Activated T-helper 1 cell treated with Interleukin-2 at 50 U/mL for 16 hours (primary cell): Measurements from ENCODE around the gene PTPN3.

Experiments used
- DNase-seq: peaks from one replicate; pipeline ENCODE4 v3.0.0-alpha.2; 2020; ENCODE audit warnings: low read depth

Gene PTPN3

DNA sequence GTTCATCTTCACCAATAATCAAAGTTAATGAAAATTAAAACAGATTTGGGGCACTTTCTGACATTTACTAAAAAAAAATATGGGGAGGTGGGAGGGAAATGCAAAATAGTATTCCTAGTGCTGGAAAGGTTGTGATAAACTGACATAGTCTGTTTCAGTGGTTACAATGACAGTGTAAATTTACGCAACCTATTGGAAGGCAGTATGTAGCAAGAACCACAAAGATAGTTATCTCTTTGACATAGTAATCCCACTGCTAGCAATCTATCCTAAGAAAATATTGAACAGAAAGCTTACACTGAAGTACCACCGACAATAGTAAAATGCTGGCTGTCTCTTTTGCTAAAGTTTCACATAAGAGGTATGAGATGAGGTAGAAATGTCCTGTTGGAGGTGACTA, 162.2 kb downstream of the PTPN3 start:
- no peak for DNase-seq

DNA sequence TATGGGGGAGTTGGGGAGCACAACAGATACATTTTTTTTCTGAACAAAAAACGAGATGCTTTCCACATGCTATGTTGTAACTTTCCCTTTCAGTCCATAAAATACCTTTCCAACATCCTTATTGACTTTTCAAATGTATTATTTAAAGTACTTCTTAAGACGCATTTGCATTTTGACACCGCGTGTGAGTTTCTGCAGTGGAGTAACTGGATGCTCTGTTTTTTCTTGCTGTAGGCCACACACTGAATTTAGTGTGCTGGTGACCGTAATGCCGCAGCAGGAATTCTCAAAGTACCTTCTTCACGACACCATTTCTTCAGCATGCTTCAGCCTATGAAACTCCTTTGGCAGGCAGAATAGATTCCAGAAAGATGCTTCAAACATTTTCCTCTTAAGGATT, 163.0 kb downstream of the PTPN3 start:
- no peak for DNase-seq

DNA sequence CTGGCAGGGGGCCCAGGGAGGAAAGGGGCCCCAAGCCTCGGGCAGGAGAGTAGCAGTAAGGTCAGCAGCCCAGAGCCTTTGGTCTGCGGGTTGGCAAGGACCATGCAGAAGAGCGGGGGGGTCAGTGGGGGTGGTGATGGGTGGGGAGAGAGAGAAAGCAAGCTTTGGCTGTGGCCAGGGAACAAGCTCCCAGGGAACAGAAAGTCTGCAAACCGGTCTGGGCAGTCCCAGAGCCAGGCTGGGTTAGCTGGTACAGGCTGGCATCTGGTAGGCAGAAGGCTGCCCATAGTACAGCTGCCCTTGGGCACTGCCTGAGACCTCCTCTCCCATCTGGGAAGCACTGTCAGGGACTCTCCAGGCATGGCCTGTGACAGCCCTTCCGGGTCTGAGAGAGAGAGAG, 166.8 kb downstream of the PTPN3 start:
- DNase-seq = no peak

DNA sequence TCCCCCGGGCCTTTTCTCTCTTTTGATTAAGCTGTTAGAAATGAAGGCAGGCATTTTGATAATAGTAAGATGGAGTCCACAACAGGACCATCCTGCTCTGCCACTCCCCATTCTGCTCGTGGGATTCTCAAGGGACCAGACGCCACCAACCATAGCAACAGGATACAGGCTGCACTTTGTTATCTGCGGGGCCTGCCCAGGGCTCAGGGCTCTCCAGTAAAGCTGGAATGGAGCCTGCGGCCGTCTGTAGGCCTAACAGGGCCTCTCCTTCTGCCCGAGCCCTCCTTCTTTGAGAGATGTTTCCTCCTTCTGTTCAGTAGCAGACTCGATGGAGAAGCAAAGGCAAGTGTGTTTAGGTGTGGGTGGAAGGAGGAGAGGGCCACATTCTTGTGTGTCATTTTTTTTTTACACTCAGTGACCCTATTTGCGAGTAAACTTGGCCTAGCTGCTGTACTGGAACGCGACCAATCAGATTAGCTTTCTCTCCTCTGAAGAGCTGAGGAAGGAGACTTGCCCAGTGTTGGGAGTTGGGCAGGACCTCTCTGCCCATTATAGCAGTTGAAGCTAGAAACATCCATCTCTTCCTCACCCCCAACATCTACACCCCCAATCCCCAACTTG, 168.4 kb downstream of the PTPN3 start:
- DNase-seq = no peak

DNA sequence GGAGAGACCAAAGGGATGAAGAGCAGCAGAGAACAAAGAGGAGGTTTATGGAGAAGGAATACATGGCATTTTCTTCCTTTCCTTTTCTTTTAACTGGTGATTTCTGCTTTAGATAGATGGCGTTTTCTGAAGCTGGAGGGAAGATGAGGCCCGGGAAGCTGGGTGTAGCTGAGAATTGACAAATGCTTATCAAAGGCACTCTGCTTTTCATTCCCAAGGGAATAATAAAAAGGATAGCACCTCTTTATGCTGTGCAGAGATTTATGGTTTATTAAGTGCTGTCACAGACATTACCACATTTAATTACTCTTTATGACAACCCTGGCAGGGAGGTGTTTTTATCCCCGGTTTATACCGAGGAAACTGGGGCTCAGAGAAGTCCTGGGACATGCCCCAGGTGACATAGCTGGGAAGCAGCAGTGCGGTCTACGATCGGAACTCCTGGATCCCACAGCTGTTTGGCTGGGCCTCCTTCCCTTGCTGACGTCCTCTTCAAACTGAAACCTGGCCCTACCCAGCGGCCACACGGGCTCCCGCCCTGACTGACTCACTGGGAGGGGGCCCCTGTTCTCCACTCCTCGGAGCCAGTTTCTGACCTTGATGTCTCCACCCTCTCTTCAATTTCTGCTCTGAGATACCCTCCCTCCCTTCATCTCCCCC, 169.0 kb downstream of the PTPN3 start:
- no peak for DNase-seq
